ENCODE measurements around the gene ST6GALNAC3.

DNA sequence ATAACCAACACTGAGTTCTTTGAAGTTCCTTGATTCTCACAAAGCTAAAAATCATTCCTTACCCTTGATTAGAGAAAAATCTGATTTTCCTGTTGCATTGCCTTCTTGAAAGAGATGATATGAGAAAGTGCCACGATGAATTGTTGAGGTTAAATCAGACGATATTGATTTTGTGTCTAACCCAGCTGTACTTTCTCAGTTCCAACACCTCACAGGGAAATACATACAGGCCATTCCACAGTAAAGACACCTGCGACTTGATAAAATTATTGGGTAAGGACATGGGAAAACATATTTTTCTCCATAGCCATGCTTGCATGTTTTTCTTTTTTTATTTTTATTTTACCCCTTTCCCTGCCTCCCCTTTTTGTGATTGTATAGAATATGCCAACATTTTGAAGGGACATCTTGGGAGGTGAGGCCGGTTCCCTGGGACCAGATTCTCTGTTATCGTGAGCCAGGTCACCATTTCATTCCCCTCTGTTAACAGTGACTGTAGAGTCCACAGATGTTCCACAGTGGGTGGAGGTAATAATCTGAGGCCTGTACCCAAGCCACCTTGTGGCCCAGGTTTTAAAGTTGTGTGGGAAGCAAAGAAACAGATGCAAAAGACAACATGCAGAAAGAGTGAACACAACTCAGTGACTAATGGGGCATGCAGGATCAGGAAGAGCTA, 537.4 kb downstream of the ST6GALNAC3 start:
- TF ChIP-seq, protein P1, sequence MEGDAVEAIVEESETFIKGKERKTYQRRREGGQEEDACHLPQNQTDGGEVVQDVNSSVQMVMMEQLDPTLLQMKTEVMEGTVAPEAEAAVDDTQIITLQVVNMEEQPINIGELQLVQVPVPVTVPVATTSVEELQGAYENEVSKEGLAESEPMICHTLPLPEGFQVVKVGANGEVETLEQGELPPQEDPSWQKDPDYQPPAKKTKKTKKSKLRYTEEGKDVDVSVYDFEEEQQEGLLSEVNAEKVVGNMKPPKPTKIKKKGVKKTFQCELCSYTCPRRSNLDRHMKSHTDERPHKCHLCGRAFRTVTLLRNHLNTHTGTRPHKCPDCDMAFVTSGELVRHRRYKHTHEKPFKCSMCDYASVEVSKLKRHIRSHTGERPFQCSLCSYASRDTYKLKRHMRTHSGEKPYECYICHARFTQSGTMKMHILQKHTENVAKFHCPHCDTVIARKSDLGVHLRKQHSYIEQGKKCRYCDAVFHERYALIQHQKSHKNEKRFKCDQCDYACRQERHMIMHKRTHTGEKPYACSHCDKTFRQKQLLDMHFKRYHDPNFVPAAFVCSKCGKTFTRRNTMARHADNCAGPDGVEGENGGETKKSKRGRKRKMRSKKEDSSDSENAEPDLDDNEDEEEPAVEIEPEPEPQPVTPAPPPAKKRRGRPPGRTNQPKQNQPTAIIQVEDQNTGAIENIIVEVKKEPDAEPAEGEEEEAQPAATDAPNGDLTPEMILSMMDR (IDR thresholded peaks at IDR 0.05) = no peak
- TF ChIP-seq POLR2A (IDR thresholded peaks at IDR 0.05) = no peak

Data from heart left ventricle (tissue), 13 donors.